GM06990 (cell line): ENCODE data around the gene RPA1.
"Not testable (repeated sequence)": the region's sequence is repeated elsewhere in the genome, so short reads cannot be mapped to it uniquely, and the experiment has no call there.

ENCODE experiments used
- DNase-seq: peaks from one replicate; pipeline ENCODE4 v3.0.0-alpha.2; 2011; ENCODE audit not compliant: insufficient read length; ENCODE audit errors: extremely low read depth
- H3K27me3 ChIP-seq: replicated peaks from 2 replicates; pipeline ENCODE4 v1.6.0; 2011; ENCODE audit warnings: low read length; ENCODE audit not compliant: control insufficient read depth, insufficient read depth
- H3K36me3 ChIP-seq: 2 replicates; pipeline ENCODE4 v1.5.1; 2011; ENCODE audit warnings: low read length; ENCODE audit not compliant: control insufficient read depth, insufficient read depth
- H3K4me3 ChIP-seq: replicated peaks from 2 replicates; pipeline ENCODE4 v1.5.1; 2011; ENCODE audit warnings: low read depth, mild to moderate bottlenecking, control low read depth, low read length
- TF ChIP-seq, protein P1 (sequence below): IDR thresholded peaks from 2 replicates; pipeline ENCODE4 v1.5.1; 2011; ENCODE audit warnings: low read length, control low read depth, mild to moderate bottlenecking, inconsistent platforms; ENCODE audit not compliant: insufficient read depth, poor library complexity, severe bottlenecking

Gene RPA1

DNA sequence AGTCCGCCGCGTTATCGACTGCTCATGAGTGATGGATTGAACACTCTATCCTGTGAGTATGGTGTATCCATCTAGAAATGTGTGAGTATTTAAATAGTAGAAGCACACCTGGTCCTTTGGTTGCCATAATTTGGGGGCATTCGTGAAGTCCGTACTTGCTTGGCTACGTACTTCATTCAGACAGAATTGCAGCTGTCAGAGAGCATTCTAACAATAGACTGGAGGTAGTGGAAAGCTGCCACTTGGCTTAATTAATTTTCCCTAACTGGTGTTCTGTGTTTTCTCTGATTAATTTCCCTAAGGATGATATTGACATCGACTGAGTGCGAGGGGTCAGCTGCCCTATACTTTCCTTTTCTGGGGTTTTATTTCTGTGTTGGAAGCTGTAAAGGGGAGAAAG is 14.1 kb downstream of the RPA1 start:
- Histone ChIP-seq H3K36me3 (peaks cover 10% of the 10 kb centered on the region), H3K27me3 (no peaks in the 10 kb centered on the region), H3K4me3 (no peak overlapping the region)
- TF ChIP-seq, protein P1, sequence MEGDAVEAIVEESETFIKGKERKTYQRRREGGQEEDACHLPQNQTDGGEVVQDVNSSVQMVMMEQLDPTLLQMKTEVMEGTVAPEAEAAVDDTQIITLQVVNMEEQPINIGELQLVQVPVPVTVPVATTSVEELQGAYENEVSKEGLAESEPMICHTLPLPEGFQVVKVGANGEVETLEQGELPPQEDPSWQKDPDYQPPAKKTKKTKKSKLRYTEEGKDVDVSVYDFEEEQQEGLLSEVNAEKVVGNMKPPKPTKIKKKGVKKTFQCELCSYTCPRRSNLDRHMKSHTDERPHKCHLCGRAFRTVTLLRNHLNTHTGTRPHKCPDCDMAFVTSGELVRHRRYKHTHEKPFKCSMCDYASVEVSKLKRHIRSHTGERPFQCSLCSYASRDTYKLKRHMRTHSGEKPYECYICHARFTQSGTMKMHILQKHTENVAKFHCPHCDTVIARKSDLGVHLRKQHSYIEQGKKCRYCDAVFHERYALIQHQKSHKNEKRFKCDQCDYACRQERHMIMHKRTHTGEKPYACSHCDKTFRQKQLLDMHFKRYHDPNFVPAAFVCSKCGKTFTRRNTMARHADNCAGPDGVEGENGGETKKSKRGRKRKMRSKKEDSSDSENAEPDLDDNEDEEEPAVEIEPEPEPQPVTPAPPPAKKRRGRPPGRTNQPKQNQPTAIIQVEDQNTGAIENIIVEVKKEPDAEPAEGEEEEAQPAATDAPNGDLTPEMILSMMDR, result no peak
- DNase-seq, result no peak

DNA sequence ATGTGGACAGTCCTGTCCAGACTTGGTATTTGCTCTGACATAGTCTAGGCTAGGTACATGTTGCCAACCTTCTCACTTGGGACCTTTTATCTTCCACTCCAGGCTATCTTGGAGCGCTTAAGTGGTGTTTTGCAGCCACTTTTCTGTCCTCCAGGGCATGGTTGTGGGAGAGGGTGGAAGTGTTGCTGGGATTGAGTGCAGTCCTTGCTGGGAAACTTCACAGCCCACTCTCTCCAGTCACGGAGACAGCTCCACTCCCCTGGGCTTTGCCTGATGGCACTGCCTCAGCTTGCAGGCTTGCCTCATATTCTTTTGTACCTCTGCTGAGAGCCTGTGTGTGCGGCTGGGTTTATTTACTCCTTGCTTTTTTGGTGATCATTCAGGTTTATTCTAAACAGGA is 17.4 kb downstream of the RPA1 start:
- no peaks in the 10 kb centered on the region for H3K27me3 ChIP-seq
- H3K4me3 ChIP-seq, result no peak overlapping the region
- peaks cover 11% of the 10 kb centered on the region for H3K36me3 ChIP-seq
- no peak for DNase-seq
- TF ChIP-seq, protein P1, result no peak

DNA sequence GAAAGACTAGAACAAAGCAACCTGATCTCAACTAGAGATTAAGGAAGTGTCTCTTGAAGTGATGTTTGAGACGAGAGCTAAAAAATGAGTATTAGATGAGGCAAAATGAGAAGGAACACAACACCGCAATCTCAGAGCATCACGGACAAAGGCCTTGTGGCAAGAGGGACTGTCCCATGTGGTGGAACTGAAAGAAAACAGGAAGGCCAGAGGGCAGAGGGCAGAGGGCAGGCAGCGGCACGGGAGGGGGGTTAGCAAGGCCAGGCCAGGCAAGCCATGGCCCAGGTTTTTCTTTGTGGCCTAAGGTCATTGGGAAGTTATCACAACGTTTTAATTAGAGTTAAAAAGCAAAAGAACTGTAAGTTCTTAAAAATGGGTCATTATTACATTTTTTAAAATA is 22.5 kb downstream of the RPA1 start:
- Histone ChIP-seq H3K27me3 (no peaks in the 10 kb centered on the region), H3K4me3 (no peak overlapping the region), H3K36me3 (peaks cover 3% of the 10 kb centered on the region)
- TF ChIP-seq, protein P1, result no peak
- DNase-seq, result no peak

DNA sequence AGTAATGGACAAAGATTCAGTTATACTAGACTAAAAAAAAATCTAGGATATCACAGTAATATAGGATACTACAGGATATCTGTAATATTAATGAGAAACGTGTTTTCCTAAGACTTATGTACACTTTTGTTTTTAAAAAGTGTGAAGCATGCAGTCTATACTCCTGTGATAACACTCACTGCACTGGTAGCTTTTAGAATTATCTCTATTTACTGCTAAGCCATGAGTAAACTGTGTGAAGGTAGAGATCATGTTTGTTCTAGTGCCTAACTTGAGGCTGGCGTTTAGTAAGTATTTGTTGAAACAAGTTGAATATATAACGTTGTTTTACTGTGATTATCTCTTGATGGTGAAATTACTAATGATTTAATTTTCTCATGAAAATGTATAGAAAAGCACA is 23.9 kb downstream of the RPA1 start:
- no peak overlapping the region for H3K4me3 ChIP-seq
- TF ChIP-seq, protein P1, result no peak
- H3K27me3 ChIP-seq, result no peaks in the 10 kb centered on the region
- no peak for DNase-seq
- peaks cover 3% of the 10 kb centered on the region for H3K36me3 ChIP-seq

DNA sequence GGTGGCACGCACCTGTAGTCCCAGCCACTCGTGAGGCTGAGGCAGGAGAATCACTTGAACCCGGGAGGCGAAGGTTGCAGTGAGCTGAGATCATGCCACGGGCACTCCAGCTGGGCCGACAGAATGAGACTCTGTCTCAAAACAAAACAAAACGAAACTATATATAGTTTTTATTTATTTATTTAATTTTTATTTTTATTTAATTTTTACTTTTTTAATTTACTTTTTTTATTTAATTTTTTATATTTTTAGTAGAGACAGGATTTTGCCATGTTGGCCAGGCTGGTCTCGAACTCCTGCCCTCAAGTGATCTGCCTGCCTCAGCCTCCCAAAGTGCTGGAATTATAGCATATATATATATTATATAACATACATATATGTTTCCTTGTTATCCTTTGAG is 26.7 kb downstream of the RPA1 start:
- H3K4me3 ChIP-seq, H3K36me3 ChIP-seq, H3K27me3 ChIP-seq, DNase-seq: not testable (repeated sequence)

DNA sequence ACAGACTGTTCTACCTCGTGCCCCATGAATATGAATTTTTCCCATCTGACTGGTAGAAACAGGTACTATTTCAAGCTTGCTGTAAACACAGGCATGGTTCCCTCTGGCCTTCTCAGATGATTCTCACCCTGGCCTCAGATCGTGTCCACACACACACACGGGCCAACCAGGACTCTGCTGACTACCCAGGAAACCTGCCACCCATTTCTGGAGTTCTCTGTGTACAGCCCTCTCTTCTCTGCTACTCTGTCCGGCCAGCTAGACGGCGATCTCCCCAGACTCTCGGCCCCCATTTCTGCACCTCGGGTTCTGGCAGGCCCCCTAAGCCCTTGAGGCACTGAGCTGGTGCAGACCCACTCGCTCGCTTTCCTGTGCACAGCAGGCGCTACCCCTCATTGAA is 31.2 kb downstream of the RPA1 start:
- Histone ChIP-seq H3K36me3 (peaks cover 4% of the 10 kb centered on the region), H3K4me3 (no peak overlapping the region), H3K27me3 (no peaks in the 10 kb centered on the region)
- TF ChIP-seq, protein P1, result no peak
- DNase-seq, result no peak
